Measurements from ENCODE around the gene BAK1.

- TF ChIP-seq POLR2AphosphoS5 (IDR thresholded peaks at IDR 0.05; ENCODE audit: insufficient read depth in 1 of 2, low read depth in 1 of 2) (no peak), CTCF (IDR thresholded peaks at IDR 0.05) (no peak), POLR2A (IDR thresholded peaks at IDR 0.05) (no peak)
These were observed 1.9 kb downstream of the BAK1 start for GRCh38 chr6:33578164-33578563.
